HepG2 (cell line): ENCODE data around the gene PRSS50. TPM values are rescaled to one million over a fixed set of nuclear protein-coding genes. Genes with fewer than 3 reads are reported as not detected.

ENCODE experiments used
- ATAC-seq: fragments of 200-7000 bp; cut with Tn5 transposase; 3 replicates; pipeline ENCODE4 v1.9.1; 2020; ENCODE audit warnings: mild to moderate bottlenecking, moderate library complexity
- BruUV-seq: library from RNA; stranded (reverse); fragments of 400-500 nt; replicated peaks from 2 replicates; lab custom pipeline; 2021; lab: Mats Ljungman, UMichigan
- CTCF ChIA-PET: fragments of 300-600 bp; formaldehyde crosslinking; extraction: SDS; loops from one replicate; lab custom pipeline; 2021; ENCODE audit warnings: low total read pairs, inconsistent platforms, low intra/inter-chr PET ratio; lab: Yijun Ruan, JAX
- POLR2A ChIA-PET: fragments of 350-600 bp; sonication (Branson Sonifier 250); formaldehyde crosslinking; loops from one replicate; lab custom pipeline; 2020; ENCODE audit warnings: antibody characterized with exemption, inconsistent platforms; lab: Yijun Ruan, JAX
- DNase-seq: peaks from one replicate; pipeline ENCODE4 v3.0.0-alpha.2; 2015; ENCODE audit warnings: low spot score
- FAIRE-seq: peaks from 3 replicates; lab custom pipeline; 2011; peaks lifted over from hg19 to GRCh38; lab: Jason Lieb, UNC
- H2AFZ ChIP-seq: one replicate; pipeline ENCODE4 v1.6.1; 2011; ENCODE audit warnings: low read length, inconsistent platforms
- H3K27ac ChIP-seq: fragments of 300-600 bp; 3 replicates; pipeline ENCODE4 v1.8.0; 2011; ENCODE audit warnings: mixed run types, mild to moderate bottlenecking, mixed read lengths, low read length, inconsistent platforms; ENCODE audit not compliant: insufficient read depth; ENCODE audit errors: extremely low read length
- H3K27me3 ChIP-seq, 2 experiments: fragments of 200-600 bp in 1 of 2; 2 replicates in 1 of 2; 3 replicates in 1 of 2; pipeline versions ENCODE4 v1.6.0 to v1.8.0; 2011; ENCODE audit warnings: low read length in 2 of 2, mild to moderate bottlenecking in 2 of 2, moderate library complexity in 2 of 2, inconsistent platforms in 1 of 2; ENCODE audit not compliant: insufficient read depth in 2 of 2, control insufficient read depth in 1 of 2
- H3K36me3 ChIP-seq, 2 experiments: fragments of 200-600 bp in 1 of 2; replicated peaks in 1 of 2; 2 replicates in 1 of 2; 3 replicates in 1 of 2; pipeline versions ENCODE4 v1.5.1 to v1.8.0; 2011; ENCODE audit warnings: low read length in 2 of 2, inconsistent platforms in 1 of 2; ENCODE audit not compliant: insufficient read depth in 2 of 2, control insufficient read depth in 1 of 2
- H3K4me1 ChIP-seq: 2 replicates; pipeline ENCODE4 v1.5.1; 2012; ENCODE audit warnings: low read length, inconsistent platforms; ENCODE audit not compliant: insufficient read depth
- H3K4me2 ChIP-seq: 2 replicates; pipeline ENCODE4 v1.6.0; 2011; ENCODE audit warnings: low read depth, low read length, inconsistent platforms
- H3K4me3 ChIP-seq, 3 experiments: fragments of 200-600 bp in 1 of 3; sonication (generic), shearing (Covaris generic) in 1 of 3; replicated peaks in 1 of 3; 2 replicates each; pipeline ENCODE4 v1.5.1; 2011 to 2016; ENCODE audit warnings: low read length in 3 of 3, inconsistent platforms in 2 of 3, low read depth in 2 of 3, mild to moderate bottlenecking in 2 of 3, control low read depth in 1 of 3, mixed read lengths in 1 of 3; ENCODE audit not compliant: insufficient read depth in 1 of 3
- H3K79me2 ChIP-seq: one replicate; pipeline ENCODE4 v1.6.1; 2011; ENCODE audit warnings: low read length, inconsistent platforms; ENCODE audit not compliant: insufficient read depth
- H3K9ac ChIP-seq: 2 replicates; pipeline ENCODE4 v1.6.0; 2011; ENCODE audit warnings: mild to moderate bottlenecking, low read depth, low read length, inconsistent platforms; ENCODE audit not compliant: insufficient read depth
- H3K9me3 ChIP-seq: 2 replicates; pipeline ENCODE4 v1.5.1; 2012; ENCODE audit warnings: mild to moderate bottlenecking, low read length
- H4K20me1 ChIP-seq: 2 replicates; pipeline ENCODE4 v1.6.0; 2011; ENCODE audit warnings: inconsistent platforms, mild to moderate bottlenecking, low read length, moderate library complexity; ENCODE audit not compliant: insufficient read depth
- CHD4 ChIP-seq: fragments of 200-600 bp; sonication (generic); IDR thresholded peaks from 2 replicates; pipeline ENCODE4 v1.7.0; 2017; ENCODE audit warnings: mild to moderate bottlenecking, low read length, borderline replicate concordance
- HDAC6 ChIP-seq: fragments of 200-600 bp; sonication (generic); IDR thresholded peaks from 2 replicates; pipeline ENCODE4 v1.7.0; 2017; ENCODE audit warnings: mild to moderate bottlenecking, antibody characterized with exemption, low read length, low read depth
- JUND ChIP-seq: sonication (generic); formaldehyde crosslinking; IDR thresholded peaks from 2 replicates; pipeline ENCODE4 v1.8.0; 2022; ENCODE audit warnings: mild to moderate bottlenecking, missing genetic modification reagents
- NCOA1 ChIP-seq: sonication (generic); formaldehyde crosslinking; IDR thresholded peaks from 2 replicates; pipeline ENCODE4 v1.9.0; 2021; ENCODE audit warnings: missing genetic modification reagents
- NCOA2 ChIP-seq: sonication (generic); formaldehyde crosslinking; IDR thresholded peaks from 2 replicates; pipeline ENCODE4 v1.8.0; 2022; ENCODE audit warnings: inconsistent platforms
- NFAT5 ChIP-seq: sonication (generic); formaldehyde crosslinking; IDR thresholded peaks from 2 replicates; pipeline ENCODE4 v1.4.0; 2020; ENCODE audit warnings: missing genetic modification reagents
- NFYC ChIP-seq: IDR thresholded peaks from 2 replicates; pipeline ENCODE4 v1.6.1; 2016; ENCODE audit warnings: missing genetic modification reagents, missing compliant biosample characterization
- PRPF4 ChIP-seq: fragments of 200-400 bp; formaldehyde crosslinking; IDR thresholded peaks from 2 replicates; pipeline ENCODE4 v1.6.1; 2016; ENCODE audit warnings: low read length, low read depth; ENCODE audit not compliant: poor library complexity, severe bottlenecking
- ZKSCAN8 ChIP-seq: IDR thresholded peaks from 2 replicates; pipeline ENCODE4 v1.6.1; 2016; ENCODE audit warnings: borderline replicate concordance, missing genetic modification reagents, missing compliant biosample characterization
- ZNF563 ChIP-seq: sonication (generic); formaldehyde crosslinking; IDR thresholded peaks from 2 replicates; pipeline ENCODE4 v1.8.0; 2022; ENCODE audit warnings: mild to moderate bottlenecking, moderate library complexity, missing genetic modification reagents
- ZNF709 ChIP-seq: sonication (generic); formaldehyde crosslinking; IDR thresholded peaks from 2 replicates; pipeline ENCODE4 v1.5.0; 2020; ENCODE audit warnings: mild to moderate bottlenecking, missing genetic modification reagents
- ZSCAN30 ChIP-seq: sonication (generic); formaldehyde crosslinking; IDR thresholded peaks from 2 replicates; pipeline ENCODE4 v1.5.0; 2020; ENCODE audit warnings: mild to moderate bottlenecking, missing genetic modification reagents
- WGBS: methylation state at CpG from one replicate; pipeline ENCODE4 v1.1.6; 2017; ENCODE audit warnings: low lambda C conversion rate; 5-methylcytosine and 5-hydroxymethylcytosine counted together
- in situ Hi-C: cut with HindIII; loops from 2 replicates; pipeline ENCODE4 v1.10.0; 2017; ENCODE audit warnings: low pct_unique_long_range_greater_than_20kb; ENCODE audit not compliant: extremely low pct_ligation_motif_present
- intact Hi-C: fragments of 100-400 bp; cut with micrococcal nuclease; formaldehyde crosslinking; loops from one replicate; pipeline ENCODE4 v1.10.0; 2022; ENCODE audit not compliant: unreplicated experiment
- polyA plus RNA-seq, 8 experiments: library from polyadenylated mRNA; depleted of rRNA in 3 of 8; stranded (reverse) in 7 of 8; unstranded in 1 of 8; fragments of >200 nt; fragmentation: Illumina TruSeq in 4 of 8; extraction: Trizol in 4 of 8; gene quantifications; 2 replicates each; pipeline versions ENCODE4 v1.2.1 to v1.2.3, GENCODE V29; 2011 to 2016; ENCODE audit warnings: low read depth in 4 of 8, missing spikeins in 1 of 8, mixed read lengths in 1 of 8; ENCODE audit not compliant: insufficient read depth in 1 of 8
- total RNA-seq, 5 experiments: library from RNA; depleted of rRNA; stranded (reverse); fragments of >200 nt; fragmentation: Illumina TruSeq; extraction: Trizol; gene quantifications; 2 replicates each; pipeline ENCODE4 v1.2.3, GENCODE V29; 2016; ENCODE audit warnings: low read depth in 1 of 5

PRSS50 gene
- total and polyA plus RNA-seq, 2 of the 13 experiments (the other 11 are each of a cell fraction or from before 2014, with no cell fraction given): not detected

GRCh38 chr3:46676601-46677410, 40.9 kb downstream of the PRSS50 start:
- TF ChIP-seq NFYC (CRISPR knock-in tag) (no peak), NCOA2 (CRISPR knock-in tag) (no peak), NFAT5 (CRISPR knock-in tag) (no peak), CHD4 (no peak), ZKSCAN8 (no peak), ZNF563 (CRISPR knock-in tag) (no peak), ZNF709 (no peak), HDAC6 (no peak), NCOA1 (no peak), ZSCAN30 (CRISPR knock-in tag) (no peak), JUND (CRISPR knock-in tag) (no peak), PRPF4 (no peak)
- FAIRE-seq: no peak
- Histone ChIP-seq H3K9me3 (no peaks in the 10 kb centered on the region), H3K36me3 (no peaks in the 10 kb centered on the region), H3K4me3 (no peak overlapping the region), H3K27me3 (peaks cover 0 to 48% of the 10 kb centered on the region in 2 experiments; a peak in 4 of 5 replicates), H3K9ac (no peak overlapping the region), H2AFZ (no peak overlapping the region), H4K20me1 (no peaks in the 10 kb centered on the region), H3K4me1 (no peaks in the 10 kb centered on the region), H3K27ac (no peak overlapping the region), H3K79me2 (no peaks in the 10 kb centered on the region), H3K4me2 (no peak overlapping the region)
- BruUV-seq: no TSS peak
- ATAC-seq: no peak
- in situ Hi-C loops: no loop called here
- ChIA-PET POLR2A (no interaction called here), CTCF (no interaction called here)
- 35% methylated on average over 12 of the region's 16 CpGs for WGBS
- no peak for DNase-seq
- intact Hi-C loops: no loop called here
